SU-DHL-6 (cell line): ENCODE data around the gene NKAP.
"Not testable (repeated sequence)": the region's sequence is repeated elsewhere in the genome, so short reads cannot be mapped to it uniquely, and the experiment has no call there.

Experiments used
- H2AFZ ChIP-seq: fragments of 200-600 bp; sonication (generic); 2 replicates; pipeline ENCODE4 v1.6.1; 2014; ENCODE audit warnings: low read depth, mild to moderate bottlenecking, moderate library complexity, mixed read lengths, antibody characterized with exemption, low read length; ENCODE audit not compliant: severe bottlenecking
- H3F3A ChIP-seq: fragments of 200-600 bp; shearing (Covaris generic); 2 replicates; pipeline ENCODE4 v1.6.0; 2016; ENCODE audit warnings: antibody characterized with exemption, mild to moderate bottlenecking; ENCODE audit not compliant: insufficient read depth
- H3K27ac ChIP-seq: fragments of 200-600 bp; sonication (generic); 2 replicates; pipeline ENCODE4 v1.5.1; 2016; ENCODE audit warnings: low read depth, mild to moderate bottlenecking, low read length, moderate library complexity, mixed read lengths
- H3K27me3 ChIP-seq: fragments of 200-600 bp; sonication (generic), shearing (Covaris generic); 2 replicates; pipeline ENCODE4 v1.6.0; 2014; ENCODE audit warnings: mild to moderate bottlenecking, low read length
- H3K36me3 ChIP-seq: fragments of 200-600 bp; sonication (generic); 2 replicates; pipeline ENCODE4 v1.6.1; 2014; ENCODE audit warnings: mild to moderate bottlenecking, low read length, mixed read lengths
- H3K4me2 ChIP-seq: fragments of 300-600, 200-600 bp; shearing (Covaris generic), sonication (generic); 2 replicates; pipeline ENCODE4 v1.6.0; 2014; ENCODE audit warnings: low read length, low read depth, mild to moderate bottlenecking; ENCODE audit not compliant: poor library complexity, severe bottlenecking
- H3K4me3 ChIP-seq: fragments of 200-600 bp; sonication (generic); 2 replicates; pipeline ENCODE4 v1.5.1; 2014; ENCODE audit warnings: antibody characterized with exemption, low read length, mild to moderate bottlenecking, mixed read lengths; ENCODE audit not compliant: insufficient read depth, poor library complexity, severe bottlenecking
- H3K79me2 ChIP-seq: fragments of 200-600 bp; sonication (generic); 2 replicates; pipeline ENCODE4 v1.6.1; 2014; ENCODE audit warnings: mild to moderate bottlenecking, low read length, moderate library complexity; ENCODE audit not compliant: insufficient read depth
- H3K9ac ChIP-seq: fragments of 200-600 bp; sonication (generic); 2 replicates; pipeline ENCODE4 v1.7.0; 2014; ENCODE audit warnings: mild to moderate bottlenecking, low read length
- H3K9me2 ChIP-seq: fragments of 200-600 bp; sonication (generic); replicated peaks from 2 replicates; pipeline ENCODE4 v1.6.1; 2014; ENCODE audit warnings: low read length; ENCODE audit not compliant: insufficient read depth
- H3K9me3 ChIP-seq: fragments of 200-600 bp; sonication (generic); 2 replicates; pipeline ENCODE4 v1.6.1; 2014; ENCODE audit warnings: low read length, mixed read lengths; ENCODE audit not compliant: insufficient read depth
- H4K20me1 ChIP-seq: fragments of 200-600 bp; sonication (generic); 2 replicates; pipeline ENCODE4 v1.6.1; 2014; ENCODE audit warnings: low read depth, mild to moderate bottlenecking, antibody characterized with exemption, low read length, moderate library complexity, mixed read lengths
- EZH2phosphoT487 ChIP-seq: fragments of 200-600 bp; sonication (generic), shearing (Covaris generic); conservative IDR thresholded peaks from 2 replicates; pipeline ENCODE4 v1.6.1; 2018; ENCODE audit warnings: mild to moderate bottlenecking, antibody characterized with exemption, low read length, moderate library complexity, mixed read lengths
- TF ChIP-seq, protein P1 (sequence below): fragments of 200-600 bp; sonication (generic); IDR thresholded peaks from one replicate; pipeline ENCODE4 v1.5.1; 2017; ENCODE audit warnings: antibody characterized with exemption, mild to moderate bottlenecking, low read length, moderate library complexity; ENCODE audit not compliant: insufficient read depth, poor library complexity, severe bottlenecking

The NKAP gene

DNA sequence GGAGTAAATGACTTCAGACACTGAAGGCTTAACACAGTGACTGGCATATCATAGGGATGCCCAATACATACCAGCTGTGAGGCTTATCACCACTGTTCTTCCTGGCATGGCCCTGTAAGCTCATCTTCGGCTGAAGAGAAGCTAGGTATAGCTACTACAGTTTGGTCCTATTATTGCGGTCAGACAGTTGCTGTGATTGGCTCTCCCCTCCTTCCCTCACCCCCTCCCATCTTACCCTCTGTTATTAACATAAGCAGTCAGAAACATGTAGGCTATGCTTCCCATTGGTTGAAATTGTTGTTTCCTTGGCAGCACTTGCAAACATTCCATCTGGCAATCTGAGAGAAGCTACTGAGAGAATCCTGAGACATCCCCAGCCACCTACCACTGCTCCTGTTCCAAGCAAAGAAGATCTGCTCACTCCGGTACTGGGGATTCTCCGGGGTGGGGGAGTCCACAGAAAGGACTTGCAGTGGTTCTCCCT is 47.7 kb downstream of the NKAP start, which contains the start of gene AKAP14:
Gene AKAP14 (plus strand): TSS at position 51 of the 484 bp plus-strand sequence. CDS start 7,331 bp downstream, outside the sequence.
- H3K36me3 ChIP-seq = no peaks in the 10 kb centered on the region
- no peak for TF ChIP-seq EZH2phosphoT487
- TF ChIP-seq, protein P1, sequence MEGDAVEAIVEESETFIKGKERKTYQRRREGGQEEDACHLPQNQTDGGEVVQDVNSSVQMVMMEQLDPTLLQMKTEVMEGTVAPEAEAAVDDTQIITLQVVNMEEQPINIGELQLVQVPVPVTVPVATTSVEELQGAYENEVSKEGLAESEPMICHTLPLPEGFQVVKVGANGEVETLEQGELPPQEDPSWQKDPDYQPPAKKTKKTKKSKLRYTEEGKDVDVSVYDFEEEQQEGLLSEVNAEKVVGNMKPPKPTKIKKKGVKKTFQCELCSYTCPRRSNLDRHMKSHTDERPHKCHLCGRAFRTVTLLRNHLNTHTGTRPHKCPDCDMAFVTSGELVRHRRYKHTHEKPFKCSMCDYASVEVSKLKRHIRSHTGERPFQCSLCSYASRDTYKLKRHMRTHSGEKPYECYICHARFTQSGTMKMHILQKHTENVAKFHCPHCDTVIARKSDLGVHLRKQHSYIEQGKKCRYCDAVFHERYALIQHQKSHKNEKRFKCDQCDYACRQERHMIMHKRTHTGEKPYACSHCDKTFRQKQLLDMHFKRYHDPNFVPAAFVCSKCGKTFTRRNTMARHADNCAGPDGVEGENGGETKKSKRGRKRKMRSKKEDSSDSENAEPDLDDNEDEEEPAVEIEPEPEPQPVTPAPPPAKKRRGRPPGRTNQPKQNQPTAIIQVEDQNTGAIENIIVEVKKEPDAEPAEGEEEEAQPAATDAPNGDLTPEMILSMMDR = no peak

DNA sequence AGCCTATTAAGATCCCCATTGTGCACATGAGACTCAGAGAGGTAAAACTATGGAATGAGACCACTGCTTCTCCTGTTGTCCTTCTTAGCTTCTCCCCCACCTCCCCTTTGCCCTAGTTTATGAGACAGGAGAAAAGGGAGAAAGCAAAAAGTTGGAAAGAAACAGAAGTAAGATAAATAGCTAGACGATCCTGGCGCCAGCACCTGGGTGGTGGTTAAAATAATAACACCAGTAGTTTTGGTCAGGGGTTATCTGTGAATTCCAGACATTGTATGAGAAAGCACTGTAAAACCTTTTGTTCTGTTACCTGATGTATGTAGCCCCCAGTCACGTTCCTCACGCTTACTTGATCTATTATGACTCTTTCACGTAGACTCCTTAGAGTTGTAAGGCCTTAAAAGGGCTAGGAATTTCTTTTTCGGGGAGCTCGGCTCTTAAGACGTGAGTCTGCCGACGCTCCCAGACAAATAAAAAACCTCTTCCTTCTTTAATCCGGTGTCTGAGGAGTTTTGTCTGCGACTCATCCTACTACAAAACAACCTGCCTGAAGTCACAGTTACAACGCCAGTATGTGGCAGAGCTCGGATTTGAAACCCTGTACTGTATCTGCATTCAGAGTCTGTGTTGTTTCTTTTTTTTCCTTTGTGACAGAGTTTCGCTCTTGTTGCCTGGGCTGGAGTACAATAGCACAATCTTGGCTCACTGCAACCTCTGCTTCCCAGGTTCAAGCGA is 51.4 kb downstream of the NKAP start:
- not testable (repeated sequence) for H3K9me3 ChIP-seq, H2AFZ ChIP-seq, H3K27ac ChIP-seq, H4K20me1 ChIP-seq, H3K9me2 ChIP-seq, H3K27me3 ChIP-seq, H3K36me3 ChIP-seq, H3K9ac ChIP-seq, H3K79me2 ChIP-seq, H3K4me3 ChIP-seq, H3F3A ChIP-seq, H3K4me2 ChIP-seq

More for the DNA sequence above, 47.7 kb downstream of the NKAP start, which contains the start of gene AKAP14:
- H2AFZ ChIP-seq = no peak within 1 kb of the TSS
- no peak within 1 kb of the TSS for H3K27ac ChIP-seq
- H3K27me3 ChIP-seq = no peaks in the 10 kb centered on the region
- no peak within 1 kb of the TSS for H3K4me2 ChIP-seq
- no peaks in the 10 kb centered on the region for H3F3A ChIP-seq
- H3K9ac ChIP-seq = no peak within 1 kb of the TSS
- no peaks in the 10 kb centered on the region for H3K9me3 ChIP-seq
- H4K20me1 ChIP-seq = no peaks in the 10 kb centered on the region
- no peak within 1 kb of the TSS for H3K4me3 ChIP-seq
- H3K79me2 ChIP-seq = no peaks in the 10 kb centered on the region
- no peaks in the 10 kb centered on the region for H3K9me2 ChIP-seq

DNA sequence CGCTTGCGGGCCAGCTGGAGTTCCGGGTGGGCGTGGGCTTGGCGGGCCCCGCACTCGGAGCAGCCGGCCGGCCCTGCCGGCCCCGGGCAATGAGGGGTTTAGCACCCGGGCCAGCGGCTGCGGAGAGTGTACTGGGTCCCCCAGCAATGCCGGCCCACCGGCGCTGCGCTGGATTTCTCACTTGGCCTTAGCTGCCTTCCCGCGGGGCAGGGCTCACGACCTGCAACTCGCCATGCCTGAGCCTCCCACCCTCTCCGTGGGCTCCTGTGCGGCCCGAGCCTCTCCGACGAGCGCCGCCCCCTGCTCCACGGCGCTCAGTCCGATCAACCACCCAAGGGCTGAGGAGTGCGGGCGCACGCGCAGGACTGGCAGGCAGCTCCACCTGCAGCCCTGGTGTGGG is 52.9 kb downstream of the NKAP start:
- not testable (repeated sequence) for H3K9me2 ChIP-seq, H3K27ac ChIP-seq, H2AFZ ChIP-seq, H4K20me1 ChIP-seq, H3K27me3 ChIP-seq, H3K79me2 ChIP-seq, H3K4me2 ChIP-seq, H3K36me3 ChIP-seq, H3F3A ChIP-seq, H3K9ac ChIP-seq, H3K4me3 ChIP-seq, H3K9me3 ChIP-seq

DNA sequence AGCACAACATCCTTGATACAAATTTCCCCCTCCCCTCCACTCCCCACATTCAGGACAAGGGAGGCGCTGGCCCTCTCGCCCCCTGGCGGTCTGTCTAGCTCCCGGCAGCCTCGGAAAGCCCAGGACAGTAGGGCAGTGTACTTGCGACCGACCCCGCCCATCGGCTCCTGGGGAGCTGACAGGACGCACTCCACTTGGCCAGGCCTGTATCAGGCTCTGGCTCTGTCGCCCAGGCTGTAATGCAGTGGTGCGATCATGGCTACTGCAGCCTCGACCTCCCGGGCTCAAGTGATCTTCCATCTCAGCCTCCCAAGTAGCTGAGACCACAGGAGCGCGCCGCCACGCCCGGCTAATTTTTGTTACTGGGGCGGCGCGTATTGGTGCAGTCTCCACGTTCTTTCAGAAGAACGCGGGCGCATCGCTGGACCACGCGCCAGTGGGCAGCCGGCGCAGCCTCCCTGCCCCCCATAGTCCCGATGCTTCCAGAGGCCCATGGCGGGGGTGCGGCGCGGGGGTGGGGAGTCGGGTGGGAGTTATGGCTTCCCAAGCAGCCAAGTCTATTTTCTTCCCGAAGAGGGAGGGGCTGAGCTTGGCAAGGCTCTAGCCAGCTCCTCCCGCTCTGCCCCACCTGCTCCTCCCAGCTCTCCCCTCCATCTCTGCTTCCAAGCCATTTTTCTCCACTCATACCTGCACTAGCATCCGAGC is 55.7 kb downstream of the NKAP start:
- no peak overlapping the region for H3K4me3 ChIP-seq
- H3K9ac ChIP-seq = no peak overlapping the region

More for the DNA sequence above, 55.7 kb downstream of the NKAP start:
- Histone ChIP-seq H3K79me2 (no peaks in the 10 kb centered on the region), H3K27me3 (no peaks in the 10 kb centered on the region), H3F3A (no peaks in the 10 kb centered on the region), H3K36me3 (no peaks in the 10 kb centered on the region), H3K4me2 (peak overlapping the region; percentile 17), H2AFZ (no peak overlapping the region), H3K9me2 (no peaks in the 10 kb centered on the region), H4K20me1 (no peaks in the 10 kb centered on the region), H3K27ac (no peak overlapping the region), H3K9me3 (no peaks in the 10 kb centered on the region)
- TF ChIP-seq EZH2phosphoT487 = no peak
- TF ChIP-seq, protein P1 = peak; percentile 38
